HG02870 (cell line): ENCODE results near the gene NIPAL3.
"Not testable (repeated sequence)": the region's sequence is repeated elsewhere in the genome, so short reads cannot be mapped to it uniquely, and the experiment has no call there.

Experiments
- ATAC-seq: cut with Tn5 transposase; IDR thresholded peaks from one replicate; pipeline ENCODE4 v1.9.1; 2021; ENCODE audit warnings: mild to moderate bottlenecking, moderate library complexity; ENCODE audit not compliant: unreplicated experiment

NIPAL3 gene

GRCh38 chr1:24420547-24420946 is 4.9 kb downstream of the NIPAL3 start:
- ATAC-seq = no peak

GRCh38 chr1:24421502-24421901 is 5.9 kb downstream of the NIPAL3 start:
- no peak for ATAC-seq

- no peak for ATAC-seq
Observed at GRCh38 chr1:24424207-24424606, 8.6 kb downstream of the NIPAL3 start.

GRCh38 chr1:24424990-24425389 is 9.4 kb downstream of the NIPAL3 start:
- ATAC-seq = no peak

GRCh38 chr1:24425441-24425840 is 9.8 kb downstream of the NIPAL3 start:
- no peak for ATAC-seq

GRCh38 chr1:24425922-24426321 is 10.3 kb downstream of the NIPAL3 start:
- no peak for ATAC-seq

- ATAC-seq = no peak
Observed at GRCh38 chr1:24426744-24427544, 11.3 kb downstream of the NIPAL3 start.

GRCh38 chr1:24427545-24427862 is 11.9 kb downstream of the NIPAL3 start:
- no peak for ATAC-seq

GRCh38 chr1:24435782-24436365 is 20.3 kb downstream of the NIPAL3 start:
- no peak for ATAC-seq

GRCh38 chr1:24437631-24438396 is 22.2 kb downstream of the NIPAL3 start:
- ATAC-seq = no peak

- no peak for ATAC-seq
Observed at GRCh38 chr1:24438423-24438901, 22.9 kb downstream of the NIPAL3 start.

- no peak for ATAC-seq
Observed at GRCh38 chr1:24440436-24440835, 24.8 kb downstream of the NIPAL3 start.

GRCh38 chr1:24441480-24441879 is 25.9 kb downstream of the NIPAL3 start:
- ATAC-seq = no peak

GRCh38 chr1:24441996-24442668 is 26.5 kb downstream of the NIPAL3 start:
- no peak for ATAC-seq

- no peak for ATAC-seq
Observed at GRCh38 chr1:24442764-24443163, 27.2 kb downstream of the NIPAL3 start.

- ATAC-seq = no peak
Observed at GRCh38 chr1:24443241-24443656, 27.6 kb downstream of the NIPAL3 start.

GRCh38 chr1:24446446-24446845 is 30.8 kb downstream of the NIPAL3 start:
- ATAC-seq = not testable (repeated sequence)

GRCh38 chr1:24450316-24450715 is 34.7 kb downstream of the NIPAL3 start:
- ATAC-seq = no peak

- no peak for ATAC-seq
Observed at GRCh38 chr1:24450857-24451397, 35.3 kb downstream of the NIPAL3 start.

GRCh38 chr1:24451746-24452145 is 36.1 kb downstream of the NIPAL3 start:
- no peak for ATAC-seq

- ATAC-seq = no peak
Observed at GRCh38 chr1:24452922-24453485, 37.4 kb downstream of the NIPAL3 start.
